GM08714 (cell line): ENCODE results near the gene NRXN3.

Source experiments
- H3K4me3 ChIP-seq: fragments of 200-500 bp; sonication (Bioruptor generic); 2 replicates; pipeline ENCODE4 v1.5.1; 2014; ENCODE audit warnings: mild to moderate bottlenecking, low read length, inconsistent platforms
- ZNF274 ChIP-seq: IDR thresholded peaks from 2 replicates; pipeline ENCODE4 v1.6.1; 2012; ENCODE audit warnings: mild to moderate bottlenecking, low read depth, low read length

Gene NRXN3

GRCh38 chr14:79658769-79659168 lies 1488.6 kb downstream of the NRXN3 start:
- no peak for TF ChIP-seq ZNF274
- H3K4me3 ChIP-seq: no peak overlapping the region

GRCh38 chr14:79660053-79660939 lies 1490.1 kb downstream of the NRXN3 start:
- no peak overlapping the region for H3K4me3 ChIP-seq
- TF ChIP-seq ZNF274: no peak

GRCh38 chr14:79661752-79662151 lies 1491.6 kb downstream of the NRXN3 start:
- no peak overlapping the region for H3K4me3 ChIP-seq
- no peak for TF ChIP-seq ZNF274

GRCh38 chr14:79663453-79663852 lies 1493.3 kb downstream of the NRXN3 start:
- H3K4me3 ChIP-seq: no peak overlapping the region
- no peak for TF ChIP-seq ZNF274

- no peak for TF ChIP-seq ZNF274
- H3K4me3 ChIP-seq: no peak overlapping the region
Observed at GRCh38 chr14:79665556-79665955, 1495.4 kb downstream of the NRXN3 start.

GRCh38 chr14:79668951-79669350 lies 1498.8 kb downstream of the NRXN3 start:
- H3K4me3 ChIP-seq: no peak overlapping the region
- no peak for TF ChIP-seq ZNF274

- no peak for TF ChIP-seq ZNF274
- no peak overlapping the region for H3K4me3 ChIP-seq
Observed at GRCh38 chr14:79670811-79671210, 1500.6 kb downstream of the NRXN3 start.

GRCh38 chr14:79680087-79680486 lies 1509.9 kb downstream of the NRXN3 start:
- no peak overlapping the region for H3K4me3 ChIP-seq
- no peak for TF ChIP-seq ZNF274

- H3K4me3 ChIP-seq: no peak overlapping the region
- TF ChIP-seq ZNF274: no peak
Observed at GRCh38 chr14:79686196-79686595, 1516.0 kb downstream of the NRXN3 start.

- no peak overlapping the region for H3K4me3 ChIP-seq
- TF ChIP-seq ZNF274: no peak
Observed at GRCh38 chr14:79690960-79691359, 1520.8 kb downstream of the NRXN3 start.

GRCh38 chr14:79693935-79694334 lies 1523.8 kb downstream of the NRXN3 start:
- no peak overlapping the region for H3K4me3 ChIP-seq
- no peak for TF ChIP-seq ZNF274

GRCh38 chr14:79695307-79695706 lies 1525.1 kb downstream of the NRXN3 start:
- TF ChIP-seq ZNF274: no peak
- H3K4me3 ChIP-seq: no peak overlapping the region

- no peak for TF ChIP-seq ZNF274
- no peak overlapping the region for H3K4me3 ChIP-seq
Observed at GRCh38 chr14:79698298-79698711, 1528.1 kb downstream of the NRXN3 start.

GRCh38 chr14:79699206-79699605 lies 1529.0 kb downstream of the NRXN3 start:
- no peak for TF ChIP-seq ZNF274
- H3K4me3 ChIP-seq: no peak overlapping the region

GRCh38 chr14:79701371-79701770 lies 1531.2 kb downstream of the NRXN3 start:
- no peak overlapping the region for H3K4me3 ChIP-seq
- TF ChIP-seq ZNF274: no peak

- no peak for TF ChIP-seq ZNF274
- H3K4me3 ChIP-seq: no peak overlapping the region
Observed at GRCh38 chr14:79702197-79702596, 1532.0 kb downstream of the NRXN3 start.

GRCh38 chr14:79703209-79703608 lies 1533.0 kb downstream of the NRXN3 start:
- H3K4me3 ChIP-seq: no peak overlapping the region

More at GRCh38 chr14:79703209-79703608, 1533.0 kb downstream of the NRXN3 start:
- no peak for TF ChIP-seq ZNF274
